Measurements from ENCODE around the gene RXFP4.

DNA sequence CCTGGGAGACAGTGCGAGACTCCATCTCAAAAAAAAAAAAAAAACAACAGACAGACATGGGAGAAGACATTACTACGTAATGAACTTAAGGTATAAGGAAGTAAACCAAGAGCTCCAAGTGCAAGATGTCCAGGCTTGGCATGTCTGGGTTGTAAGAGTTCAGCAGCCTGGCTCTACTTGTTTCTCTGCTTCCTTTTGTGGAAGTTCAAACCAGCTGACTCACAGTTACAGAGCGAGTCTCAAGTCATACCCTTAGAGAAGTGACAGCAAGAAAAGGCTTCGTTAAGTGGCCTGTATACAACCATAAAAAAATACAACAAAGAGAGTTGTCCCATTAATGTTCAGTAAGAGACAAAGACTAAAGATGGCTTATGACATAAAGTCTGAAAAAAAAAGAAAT, 31.5 kb upstream of the RXFP4 start:
- TF ChIP-seq, protein P1, sequence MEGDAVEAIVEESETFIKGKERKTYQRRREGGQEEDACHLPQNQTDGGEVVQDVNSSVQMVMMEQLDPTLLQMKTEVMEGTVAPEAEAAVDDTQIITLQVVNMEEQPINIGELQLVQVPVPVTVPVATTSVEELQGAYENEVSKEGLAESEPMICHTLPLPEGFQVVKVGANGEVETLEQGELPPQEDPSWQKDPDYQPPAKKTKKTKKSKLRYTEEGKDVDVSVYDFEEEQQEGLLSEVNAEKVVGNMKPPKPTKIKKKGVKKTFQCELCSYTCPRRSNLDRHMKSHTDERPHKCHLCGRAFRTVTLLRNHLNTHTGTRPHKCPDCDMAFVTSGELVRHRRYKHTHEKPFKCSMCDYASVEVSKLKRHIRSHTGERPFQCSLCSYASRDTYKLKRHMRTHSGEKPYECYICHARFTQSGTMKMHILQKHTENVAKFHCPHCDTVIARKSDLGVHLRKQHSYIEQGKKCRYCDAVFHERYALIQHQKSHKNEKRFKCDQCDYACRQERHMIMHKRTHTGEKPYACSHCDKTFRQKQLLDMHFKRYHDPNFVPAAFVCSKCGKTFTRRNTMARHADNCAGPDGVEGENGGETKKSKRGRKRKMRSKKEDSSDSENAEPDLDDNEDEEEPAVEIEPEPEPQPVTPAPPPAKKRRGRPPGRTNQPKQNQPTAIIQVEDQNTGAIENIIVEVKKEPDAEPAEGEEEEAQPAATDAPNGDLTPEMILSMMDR (conservative IDR thresholded peaks at IDR 0.05; ENCODE audit: low read length) = no peak
- no peak for TF ChIP-seq EZH2phosphoT487 (IDR thresholded peaks at IDR 0.05; ENCODE audit: borderline replicate concordance)

All from Loucy (cell line).